H1 (cell line): ENCODE data around the gene PRIMPOL. TPM values are rescaled to one million over a fixed set of nuclear protein-coding genes. Genes with fewer than 3 reads are reported as not detected.

Experiments used
- CTCF ChIA-PET: fragments of 300-600 bp; sonication (Branson Sonifier 250); formaldehyde crosslinking; loops from one replicate; lab custom pipeline; 2021; ENCODE audit not compliant: partially characterized antibody; lab: Charles Lee
- POLR2A ChIA-PET: fragments of 300-600 bp; sonication (Branson Sonifier 250); formaldehyde crosslinking; loops from one replicate; lab custom pipeline; 2021; ENCODE audit warnings: inconsistent platforms; ENCODE audit not compliant: partially characterized antibody; lab: Charles Lee
- DNase-seq, 2 experiments: peaks; one replicate each; pipeline versions ENCODE4 v3.0.0 to v3.0.0-alpha.2; 2010 to 2022; ENCODE audit warnings: low spot score in 2 of 2, low read depth in 1 of 2, mixed read lengths in 1 of 2
- FAIRE-seq: peaks from 2 replicates; lab custom pipeline; 2011; peaks lifted over from hg19 to GRCh38; lab: Jason Lieb, UNC
- H2AFZ ChIP-seq: 2 replicates; pipeline ENCODE4 v1.8.1; 2012; ENCODE audit warnings: low read length, inconsistent platforms
- H2AK5ac ChIP-seq: 2 replicates; pipeline ENCODE4 v1.6.1; 2013; ENCODE audit warnings: low read depth, low read length
- H2BK120ac ChIP-seq: replicated peaks from 2 replicates; pipeline ENCODE3; 2013; ENCODE audit warnings: low read depth, low read length, inconsistent platforms
- H2BK12ac ChIP-seq: 2 replicates; pipeline ENCODE4 v1.6.1; 2013; ENCODE audit warnings: low read depth, low read length
- H2BK15ac ChIP-seq: 2 replicates; pipeline ENCODE4 v1.6.1; 2013; ENCODE audit warnings: low read length
- H2BK20ac ChIP-seq: 2 replicates; pipeline ENCODE4 v1.6.1; 2013; ENCODE audit warnings: low read length
- H2BK5ac ChIP-seq: 2 replicates; pipeline ENCODE4 v1.6.1; 2013; ENCODE audit warnings: low read depth, low read length
- H3K14ac ChIP-seq: 2 replicates; pipeline ENCODE4 v1.6.1; 2013; ENCODE audit warnings: inconsistent platforms; ENCODE audit not compliant: insufficient read length
- H3K18ac ChIP-seq: 2 replicates; pipeline ENCODE4 v1.6.1; 2013; ENCODE audit warnings: low read length; ENCODE audit errors: extremely low read depth
- H3K23ac ChIP-seq: 2 replicates; pipeline ENCODE4 v1.6.1; 2013; ENCODE audit warnings: inconsistent platforms; ENCODE audit not compliant: insufficient read length
- H3K23me2 ChIP-seq: 2 replicates; pipeline ENCODE4 v1.6.1; 2013; ENCODE audit warnings: low read depth, low read length
- H3K27ac ChIP-seq: 2 replicates; pipeline ENCODE4 v1.6.1; 2011; ENCODE audit warnings: low read depth, low read length, inconsistent platforms
- H3K27me3 ChIP-seq, 4 experiments: replicated peaks in 1 of 4; 1 replicate in 1 of 4; 2 replicates in 3 of 4; pipeline versions ENCODE4 v1.6.1 to v1.8.1; 2011 to 2013; ENCODE audit warnings: low read length in 3 of 4, mild to moderate bottlenecking in 3 of 4, inconsistent platforms in 2 of 4, mixed read lengths in 2 of 4, moderate library complexity in 1 of 4; ENCODE audit not compliant: control insufficient read depth in 3 of 4, insufficient read depth in 3 of 4; ENCODE audit errors: extremely low read depth in 1 of 4
- H3K36me3 ChIP-seq, 4 experiments: 2 replicates each; pipeline versions ENCODE4 v1.6.1 to v1.8.1; 2011 to 2013; ENCODE audit warnings: mild to moderate bottlenecking in 4 of 4, low read length in 3 of 4, moderate library complexity in 2 of 4, control low read depth in 1 of 4, inconsistent platforms in 1 of 4; ENCODE audit not compliant: insufficient read depth in 4 of 4, control insufficient read depth in 2 of 4
- H3K4ac ChIP-seq: replicated peaks from 2 replicates; pipeline ENCODE3; 2013; ENCODE audit warnings: low read length, low read depth, mixed read lengths, inconsistent platforms; ENCODE audit not compliant: insufficient read length
- H3K4me1 ChIP-seq, 4 experiments: replicated peaks in 1 of 4; 1 replicate in 1 of 4; 2 replicates in 3 of 4; pipeline versions ENCODE4 v1.6.1 to v1.8.1; 2011 to 2013; ENCODE audit warnings: low read length in 3 of 4, inconsistent platforms in 2 of 4, mixed read lengths in 1 of 4; ENCODE audit not compliant: insufficient read depth in 4 of 4, control insufficient read depth in 3 of 4
- H3K4me2 ChIP-seq, 2 experiments: 2 replicates each; pipeline versions ENCODE4 v1.6.1 to v1.8.1; 2011 to 2013; ENCODE audit warnings: low read depth in 2 of 2, low read length in 2 of 2, control low read depth in 1 of 2, inconsistent platforms in 1 of 2, mild to moderate bottlenecking in 1 of 2; ENCODE audit not compliant: insufficient read depth in 1 of 2
- H3K4me3 ChIP-seq, 4 experiments: fragments of 200-600, 300-600 bp in 1 of 4; sonication (generic), shearing (Covaris generic), sonication (Bioruptor Twin) in 1 of 4; 2 replicates each; pipeline versions ENCODE4 v1.5.1 to v1.8.1; 2011 to 2016; ENCODE audit warnings: low read length in 4 of 4, low read depth in 3 of 4, control low read depth in 2 of 4, inconsistent platforms in 2 of 4, mild to moderate bottlenecking in 2 of 4, mixed read lengths in 1 of 4, moderate library complexity in 1 of 4; ENCODE audit not compliant: insufficient read depth in 2 of 4; ENCODE audit errors: extremely low read depth in 1 of 4
- H3K56ac ChIP-seq: replicated peaks from 2 replicates; pipeline ENCODE3; 2013; ENCODE audit warnings: low read depth, mild to moderate bottlenecking, mixed read lengths, low read length, inconsistent platforms; ENCODE audit not compliant: insufficient read length
- H3K79me1 ChIP-seq: 2 replicates; pipeline ENCODE4 v1.6.1; 2013; ENCODE audit warnings: low read depth, low read length, control low read depth
- H3K79me2 ChIP-seq, 2 experiments: 2 replicates each; pipeline versions ENCODE4 v1.6.1 to v1.8.1; 2012 to 2013; ENCODE audit warnings: low read length in 2 of 2, mild to moderate bottlenecking in 2 of 2, inconsistent platforms in 1 of 2; ENCODE audit not compliant: insufficient read depth in 2 of 2, control insufficient read depth in 1 of 2
- H3K9ac ChIP-seq, 4 experiments: replicated peaks in 1 of 4; 1 replicate in 1 of 4; 2 replicates in 3 of 4; pipeline versions ENCODE4 v1.6.1 to v1.8.1; 2011 to 2013; ENCODE audit warnings: low read depth in 3 of 4, low read length in 3 of 4, control low read depth in 2 of 4, mild to moderate bottlenecking in 2 of 4, moderate library complexity in 2 of 4, inconsistent platforms in 1 of 4; ENCODE audit errors: extremely low read depth in 1 of 4
- H3K9me3 ChIP-seq, 2 experiments: 2 replicates each; pipeline versions ENCODE4 v1.6.1 to v1.8.1; 2012 to 2013; ENCODE audit warnings: mild to moderate bottlenecking in 2 of 2, moderate library complexity in 2 of 2, control low read depth in 1 of 2, inconsistent platforms in 1 of 2, low read depth in 1 of 2, low read length in 1 of 2, mixed read lengths in 1 of 2; ENCODE audit not compliant: insufficient read depth in 2 of 2
- H4K20me1 ChIP-seq, 2 experiments: replicated peaks in 1 of 2; 2 replicates each; pipeline versions ENCODE3 to v1.8.1; 2011 to 2013; ENCODE audit warnings: inconsistent platforms in 2 of 2, low read length in 2 of 2, mild to moderate bottlenecking in 1 of 2; ENCODE audit not compliant: insufficient read depth in 2 of 2, control insufficient read depth in 1 of 2
- H4K5ac ChIP-seq: 2 replicates; pipeline ENCODE4 v1.6.1; 2013; ENCODE audit warnings: low read length, low read depth, mixed read lengths, inconsistent platforms; ENCODE audit not compliant: insufficient read length
- H4K8ac ChIP-seq: 2 replicates; pipeline ENCODE4 v1.8.0; 2013; ENCODE audit warnings: mild to moderate bottlenecking, moderate library complexity, low read length, inconsistent platforms; ENCODE audit not compliant: insufficient read depth; ENCODE audit errors: extremely low read depth
- H4K91ac ChIP-seq: replicated peaks from 2 replicates; pipeline ENCODE3; 2013; ENCODE audit warnings: low read length, mixed read lengths, inconsistent platforms; ENCODE audit not compliant: insufficient read length
- CHD2 ChIP-seq: IDR thresholded peaks from 2 replicates; pipeline ENCODE4 v1.6.1; 2012; ENCODE audit warnings: low read length, improper control_type of control experiment
- NANOG ChIP-seq: IDR thresholded peaks from 2 replicates; pipeline ENCODE4 v1.6.1; 2011; ENCODE audit warnings: low read length, low read depth, mild to moderate bottlenecking, inconsistent platforms; ENCODE audit not compliant: insufficient read depth, poor library complexity, severe bottlenecking
- POU5F1 ChIP-seq: IDR thresholded peaks from 2 replicates; pipeline ENCODE4 v1.6.1; 2011; ENCODE audit warnings: low read depth, mild to moderate bottlenecking, low read length, moderate library complexity
- WGBS, 2 experiments: shearing (Covaris generic) in 1 of 2; methylation state at CpG; one replicate each; pipeline versions ENCODE4 v1.1.6 to v1.1.7; 2013 to 2015; ENCODE audit warnings: low lambda C conversion rate in 2 of 2, mixed read lengths in 2 of 2, inconsistent platforms in 1 of 2, low coverage in 1 of 2, missing lambda C conversion rate in 1 of 2; ENCODE audit not compliant: insufficient replicate concordance in 2 of 2, insufficient coverage in 1 of 2, insufficient read length in 1 of 2; ENCODE audit errors: extremely low coverage in 1 of 2, missing lambda C conversion rate in 1 of 2; 5-methylcytosine and 5-hydroxymethylcytosine counted together
- polyA plus RNA-seq, 7 experiments: library from polyadenylated mRNA; depleted of rRNA in 3 of 7; stranded (reverse) in 5 of 7; unstranded in 2 of 7; fragments of >200 nt in 5 of 7; fragments of 200-250 nt in 2 of 7; gene quantifications; 1 replicate in 5 of 7; 2 replicates in 1 of 7; 4 replicates in 1 of 7; pipeline versions ENCODE4 v1.2.1 to v1.2.3, GENCODE V29; 2011 to 2013; ENCODE audit warnings: missing spikeins in 2 of 7, mixed read lengths in 2 of 7
- total RNA-seq: library from RNA; stranded (reverse); fragmentation: NEBNext Ultra II Directional; extraction: Animal tissue kit (Norgen Biotek cat#: 25700); gene quantifications from 2 replicates; pipeline ENCODE4 v1.2.1, GENCODE V29; 2021

PRIMPOL gene
- total and polyA plus RNA-seq, 2 of the 8 experiments (the other 6 are each of a cell fraction or from before 2014, with no cell fraction given) = 4.4 to 6.7 TPM

DNA sequence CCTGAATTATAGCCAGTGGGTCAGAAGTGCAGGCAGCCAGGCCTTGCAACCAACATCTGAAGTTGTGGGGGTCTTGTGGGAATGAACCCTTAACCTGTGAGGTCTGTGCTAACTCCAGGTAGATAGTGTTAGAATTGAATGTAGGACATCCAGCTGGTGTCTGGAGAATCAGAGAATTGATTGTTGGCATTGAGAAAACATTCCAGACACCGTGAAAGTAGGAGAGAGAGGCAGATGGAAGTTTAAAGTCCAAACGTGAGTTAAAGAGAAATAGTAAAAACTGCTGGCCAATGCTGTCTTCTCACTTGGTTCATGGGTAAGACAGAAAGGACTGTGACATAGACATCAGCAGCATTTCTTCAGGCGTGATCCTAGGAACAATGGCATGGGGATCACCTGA is 28.0 kb upstream of the PRIMPOL start:
- Histone ChIP-seq H3K36me3 (no peaks in the 10 kb centered on the region), H3K9ac (no peak overlapping the region), H3K23ac (no peak overlapping the region), H3K14ac (no peak overlapping the region), H3K79me1 (no peaks in the 10 kb centered on the region), H3K27ac (no peak overlapping the region), H3K23me2 (peaks cover 3% of the 10 kb centered on the region; the same call in 1 of the 2 replicates), H3K4me2 (no peak overlapping the region), H2BK120ac (no peak overlapping the region), H4K20me1 (no peaks in the 10 kb centered on the region), H3K4ac (no peak overlapping the region), H3K9me3 (0 out of 4 replicates have a peak, but pooled peaks cover 0 to 3% of the 10 kb centered on the region in 2 experiments), H3K79me2 (no peaks in the 10 kb centered on the region), H2BK12ac (no peak overlapping the region), H2BK5ac (no peak overlapping the region), H3K4me3 (no peak overlapping the region), H4K8ac (no peak overlapping the region), H2AFZ (no peak overlapping the region), H4K5ac (no peak overlapping the region), H2BK20ac (0 out of 2 replicates have a peak overlapping the region, but pooled peaks have one; percentile 34), H4K91ac (no peak overlapping the region), H2BK15ac (no peak overlapping the region; the same call in 1 of the 2 replicates), H3K4me1 (peaks cover 4 to 14% (median 8%) of the 10 kb centered on the region in 4 experiments), H3K56ac (no peak overlapping the region), H2AK5ac (no peak overlapping the region), H3K18ac (no peak overlapping the region), H3K27me3 (no peaks in the 10 kb centered on the region)
- no peak for TF ChIP-seq NANOG
- TF ChIP-seq POU5F1 = no peak
- no peak for TF ChIP-seq CHD2
- ChIA-PET CTCF (no interaction called here), POLR2A (interaction anchor here (1.0 to 1.7 kb wide), 2 partner anchors 9 to 23 kb away, joined by 3 to 4 read pairs; no protein-coding TSS in a partner anchor)
- FAIRE-seq (no peak), DNase-seq (no peak)
- WGBS, 2 experiments = 95% methylated on average over 3 of the region's 3 CpGs; no CpG with 5 or more reads in 1 of the 2 experiments
